LNCaP clone FGC (cell line): ENCODE results near the gene ARSG.

ENCODE experiments used
- DNase-seq: peaks from one replicate; pipeline ENCODE4 v3.0.0-alpha.2; 2011; ENCODE audit warnings: low read depth
- H3K4me3 ChIP-seq: 2 replicates; pipeline ENCODE4 v1.5.1; 2011; ENCODE audit warnings: mild to moderate bottlenecking, low read depth, low read length, control low read depth
- TF ChIP-seq, protein P1 (sequence below): IDR thresholded peaks from 2 replicates; pipeline ENCODE4 v1.5.1; 2012; ENCODE audit warnings: mild to moderate bottlenecking; ENCODE audit not compliant: control insufficient read depth, insufficient read depth; ENCODE audit errors: extremely low read depth

ARSG gene

DNA sequence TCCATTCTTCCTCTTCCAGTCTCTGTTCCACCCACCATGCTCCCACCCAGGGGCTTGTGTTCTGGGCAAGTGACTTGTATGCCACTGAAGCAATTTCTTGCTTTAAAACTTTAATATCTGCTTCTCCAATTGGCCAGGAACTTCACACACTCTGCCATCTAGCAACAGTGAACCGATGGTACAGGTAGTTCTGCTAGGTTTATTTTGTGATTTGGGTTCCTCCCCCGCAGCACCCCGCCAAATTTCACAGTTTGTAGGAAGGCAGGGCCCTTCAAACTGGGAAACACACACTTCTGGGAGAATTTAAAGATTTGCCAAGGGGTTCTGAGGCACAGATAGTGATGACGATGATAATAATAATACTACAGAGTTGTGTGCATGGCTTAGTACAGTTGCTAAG is 3.3 kb downstream of the ARSG start:
- DNase-seq: no peak
- H3K4me3 ChIP-seq: no peak overlapping the region
- TF ChIP-seq, protein P1, sequence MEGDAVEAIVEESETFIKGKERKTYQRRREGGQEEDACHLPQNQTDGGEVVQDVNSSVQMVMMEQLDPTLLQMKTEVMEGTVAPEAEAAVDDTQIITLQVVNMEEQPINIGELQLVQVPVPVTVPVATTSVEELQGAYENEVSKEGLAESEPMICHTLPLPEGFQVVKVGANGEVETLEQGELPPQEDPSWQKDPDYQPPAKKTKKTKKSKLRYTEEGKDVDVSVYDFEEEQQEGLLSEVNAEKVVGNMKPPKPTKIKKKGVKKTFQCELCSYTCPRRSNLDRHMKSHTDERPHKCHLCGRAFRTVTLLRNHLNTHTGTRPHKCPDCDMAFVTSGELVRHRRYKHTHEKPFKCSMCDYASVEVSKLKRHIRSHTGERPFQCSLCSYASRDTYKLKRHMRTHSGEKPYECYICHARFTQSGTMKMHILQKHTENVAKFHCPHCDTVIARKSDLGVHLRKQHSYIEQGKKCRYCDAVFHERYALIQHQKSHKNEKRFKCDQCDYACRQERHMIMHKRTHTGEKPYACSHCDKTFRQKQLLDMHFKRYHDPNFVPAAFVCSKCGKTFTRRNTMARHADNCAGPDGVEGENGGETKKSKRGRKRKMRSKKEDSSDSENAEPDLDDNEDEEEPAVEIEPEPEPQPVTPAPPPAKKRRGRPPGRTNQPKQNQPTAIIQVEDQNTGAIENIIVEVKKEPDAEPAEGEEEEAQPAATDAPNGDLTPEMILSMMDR: no peak

DNA sequence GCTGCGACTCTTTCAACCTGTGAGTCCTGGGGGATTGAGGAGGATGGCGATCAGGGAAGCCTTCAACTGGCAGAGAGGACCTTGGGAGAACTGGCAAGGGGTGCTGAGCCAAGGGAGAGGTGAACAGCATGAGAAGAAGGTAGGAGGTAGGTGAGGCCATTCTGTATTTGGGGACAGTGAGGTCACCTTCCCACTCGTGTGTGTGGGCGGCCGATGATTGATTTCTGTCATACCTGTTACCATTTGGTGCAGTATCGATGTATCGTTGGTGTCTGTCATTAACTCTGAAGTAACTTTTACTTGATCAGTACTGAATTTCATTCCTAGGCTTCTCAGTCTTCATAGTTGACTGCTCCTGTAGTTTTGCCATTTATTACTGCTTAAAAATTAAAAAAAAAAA is 3.8 kb downstream of the ARSG start:
- TF ChIP-seq, protein P1: no peak
- H3K4me3 ChIP-seq: no peak overlapping the region
- DNase-seq: no peak

DNA sequence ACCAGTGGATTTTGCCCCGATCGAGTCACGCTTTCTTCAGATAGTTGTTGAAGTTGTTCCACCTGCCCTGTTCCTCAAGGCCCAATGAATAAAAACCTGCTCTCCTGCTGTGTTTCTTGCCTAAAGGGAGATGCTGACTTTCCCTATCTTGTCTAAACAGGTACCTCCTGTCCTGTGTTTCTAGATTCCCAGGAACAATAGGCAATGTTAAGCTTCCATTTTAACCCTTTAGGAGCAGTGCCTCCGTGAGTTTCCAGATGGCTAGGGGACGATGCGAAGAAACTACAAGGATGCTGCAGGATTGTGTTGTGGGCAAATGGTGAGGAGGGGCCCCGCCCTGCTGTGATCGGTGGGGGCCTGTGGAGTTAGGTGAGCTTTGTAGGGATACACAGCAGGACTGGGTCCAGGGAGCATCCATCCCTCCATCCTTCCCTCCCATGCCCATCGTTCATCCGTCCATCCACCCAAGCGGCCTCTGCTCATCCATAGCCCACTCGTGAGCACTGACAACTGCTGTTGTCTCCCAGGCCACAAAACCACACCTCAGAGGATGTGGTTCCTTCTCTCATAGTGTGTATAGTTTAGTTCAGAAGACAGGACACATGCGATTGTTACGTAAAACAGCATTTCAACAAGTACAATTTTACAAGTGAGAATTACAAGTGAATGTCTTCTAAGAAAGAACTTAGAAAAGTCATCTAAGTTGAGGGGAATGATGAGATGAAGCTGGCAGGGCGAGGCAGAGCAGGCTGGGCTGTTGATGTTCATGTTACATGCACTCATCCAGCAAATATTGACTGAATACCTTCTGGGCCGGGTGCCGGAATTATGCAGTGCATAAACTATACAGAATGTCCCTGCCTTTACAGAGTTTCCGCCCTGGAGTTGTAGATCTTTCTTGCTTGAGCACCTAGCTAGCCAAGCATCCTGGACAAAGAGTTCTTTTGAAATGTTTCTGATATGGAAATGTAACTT is 5.2 kb downstream of the ARSG start:
- peak; percentile 96 for DNase-seq
- TF ChIP-seq, protein P1: no peak

DNA sequence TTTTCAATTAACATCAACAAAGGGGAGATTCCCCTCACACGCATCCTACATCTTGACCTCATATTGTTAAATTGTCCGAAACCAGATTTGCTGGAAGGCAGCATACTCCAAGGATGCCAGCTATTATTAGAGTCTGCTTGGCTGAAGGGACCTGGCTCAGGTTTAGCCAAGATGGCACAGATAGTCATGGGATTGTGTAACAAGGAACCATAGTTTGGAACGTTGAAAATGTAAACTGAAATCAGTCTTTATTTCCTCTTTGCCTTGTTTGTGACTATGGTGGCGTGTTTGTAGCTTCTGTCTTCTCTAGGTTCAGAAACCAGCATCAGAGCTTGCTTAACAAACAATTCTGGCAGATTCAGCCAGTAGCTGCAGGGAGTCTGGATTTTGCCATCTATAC is 5.9 kb downstream of the ARSG start:
- TF ChIP-seq, protein P1: no peak
- DNase-seq: peak; percentile 82
- peak overlapping the region; percentile 24 for H3K4me3 ChIP-seq

More for the DNA sequence above, 5.2 kb downstream of the ARSG start:
- H3K4me3 ChIP-seq: peak overlapping the region; percentile 22; the same call in 1 of the 2 replicates

DNA sequence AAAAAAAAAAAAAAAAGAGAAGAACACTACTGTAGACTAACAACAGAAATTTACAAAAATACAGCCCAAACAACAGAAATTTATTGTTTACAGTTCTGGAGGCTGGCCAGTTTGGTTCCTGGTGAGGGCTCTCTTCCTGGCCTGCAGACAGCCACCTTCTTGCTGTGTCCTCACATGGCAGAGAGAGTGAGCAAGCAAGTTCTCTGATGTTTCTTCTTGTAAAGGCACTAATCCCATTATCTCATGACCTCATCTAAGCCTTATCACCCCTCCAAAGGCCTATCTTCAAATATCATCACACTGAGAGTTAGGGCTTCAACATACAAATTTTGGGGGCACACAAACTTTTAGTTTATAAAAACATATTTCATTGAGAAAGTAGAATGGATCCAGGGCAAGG is 7.3 kb downstream of the ARSG start:
- H3K4me3 ChIP-seq: no peak overlapping the region
- TF ChIP-seq, protein P1: no peak
- no peak for DNase-seq

DNA sequence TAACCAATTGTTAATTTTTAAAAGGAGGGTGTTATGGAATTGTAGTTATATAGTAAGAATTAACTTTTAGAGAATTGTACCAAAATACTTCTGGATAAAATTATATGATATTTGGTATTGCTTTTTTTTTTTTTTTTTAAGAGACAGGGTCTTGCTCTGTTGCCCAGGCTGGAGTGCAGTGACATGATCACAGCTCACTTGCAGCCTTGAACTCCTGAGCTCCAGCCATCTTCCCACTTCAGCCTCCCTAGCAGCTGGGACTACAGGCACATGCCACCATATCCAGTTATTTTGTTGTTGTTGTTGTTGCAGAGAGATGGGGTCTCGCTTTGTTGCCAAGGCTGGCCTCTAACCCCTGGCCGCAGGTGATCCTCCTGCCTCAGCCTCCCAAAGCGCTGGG is 8.5 kb downstream of the ARSG start:
- DNase-seq: no peak
- TF ChIP-seq, protein P1: no peak
- H3K4me3 ChIP-seq: no peak overlapping the region
